ENCODE results near the gene UBE2V1. TPM values are rescaled to one million over a fixed set of nuclear protein-coding genes. Genes with fewer than 3 reads are reported as not detected.
A peak's percentile ranks its signal among the peaks of the same experiment; 100 is the strongest.

Gene UBE2V1
- total RNA-seq, 1 donor from 2014 or later: 138 TPM

DNA sequence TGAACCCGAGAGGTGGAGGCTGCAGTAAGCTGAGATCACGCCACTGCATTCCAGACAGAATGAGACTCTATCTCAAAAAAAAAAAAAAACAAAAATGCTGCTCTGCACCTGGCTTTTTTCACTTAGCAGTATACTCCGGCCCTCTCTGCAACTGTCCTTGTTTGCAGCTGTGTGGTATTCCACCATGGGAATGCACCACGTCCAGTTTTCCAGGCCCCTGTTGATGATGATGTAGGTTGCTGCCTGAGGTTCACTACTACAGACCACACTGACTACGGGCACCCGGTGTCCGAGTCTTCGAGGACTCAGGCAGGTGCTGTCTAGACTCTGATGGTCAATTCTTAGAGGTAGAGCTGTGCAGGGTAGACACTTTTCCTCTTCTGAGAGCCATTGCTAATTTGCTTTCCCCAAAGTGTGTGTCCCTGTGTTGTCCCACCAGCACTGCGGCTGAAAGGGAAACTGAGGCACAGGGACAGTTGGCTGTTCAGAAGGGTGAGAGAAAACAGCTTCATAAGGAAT lies 56.5 kb downstream of the UBE2V1 start:
- Mint-ChIP-seq H3K27ac (peak overlapping the region; percentile 32), H3K4me1 (peaks cover 20% of the 10 kb centered on the region)

DNA sequence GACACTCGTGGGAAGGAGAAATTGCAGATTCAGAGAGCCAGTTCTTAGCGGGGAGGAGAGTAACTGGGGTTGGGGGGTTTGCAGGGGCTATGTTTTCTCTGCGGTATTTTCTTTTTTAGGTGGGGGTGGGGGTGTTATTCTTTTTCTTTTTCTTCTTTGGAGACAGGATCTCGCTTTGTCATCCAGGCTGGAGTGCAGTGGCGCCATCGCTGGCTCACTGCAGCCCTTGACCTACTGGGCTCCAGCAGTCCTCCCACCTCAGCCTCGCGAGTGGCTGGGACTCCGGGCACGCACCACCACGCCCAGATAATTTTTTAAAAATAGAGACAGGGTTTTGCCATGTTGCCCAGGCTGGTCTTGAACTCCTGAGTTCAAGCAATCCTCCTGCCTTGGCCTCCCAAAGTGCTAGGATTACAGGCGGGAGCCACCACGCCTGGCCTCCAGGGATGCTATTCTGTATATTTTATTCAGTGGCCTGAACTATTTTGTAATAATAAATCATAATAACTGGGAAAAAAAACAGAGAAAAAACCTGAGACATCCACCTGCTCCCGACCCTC lies 57.3 kb downstream of the UBE2V1 start:
- H3K27ac Mint-ChIP-seq: peak overlapping the region; percentile 83
- no peak for DNase-seq (ENCODE audit: low spot score in 2 of 2, unreplicated experiment in 2 of 2)
- H3K4me1 Mint-ChIP-seq: peaks cover 20% of the 10 kb centered on the region
- H3K9me3 Mint-ChIP-seq: no peaks in the 10 kb centered on the region
- H3K36me3 Mint-ChIP-seq: no peaks in the 10 kb centered on the region
- H3K27me3 Mint-ChIP-seq (ENCODE audit: low read depth): no peaks in the 10 kb centered on the region
- no peak overlapping the region for H3K4me3 Mint-ChIP-seq
- TF ChIP-seq CTCF (IDR thresholded peaks at IDR 0.05; ENCODE audit: unreplicated experiment): no peak

More for the DNA sequence above, 56.5 kb downstream of the UBE2V1 start:
- H3K9me3 Mint-ChIP-seq: no peaks in the 10 kb centered on the region
- no peak overlapping the region for H3K4me3 Mint-ChIP-seq
- no peak for DNase-seq (ENCODE audit: low spot score in 2 of 2, unreplicated experiment in 2 of 2)
- TF ChIP-seq CTCF (IDR thresholded peaks at IDR 0.05; ENCODE audit: unreplicated experiment): no peak
- H3K36me3 Mint-ChIP-seq: no peaks in the 10 kb centered on the region
- H3K27me3 Mint-ChIP-seq (ENCODE audit: low read depth): no peaks in the 10 kb centered on the region

- peak; percentile 33 to 55 for DNase-seq (ENCODE audit: low spot score in 2 of 2, unreplicated experiment in 2 of 2)
- Mint-ChIP-seq H3K4me1 (peaks cover 20% of the 10 kb centered on the region), H3K9me3 (no peaks in the 10 kb centered on the region), H3K27ac (peak overlapping the region; percentile 83), H3K36me3 (no peaks in the 10 kb centered on the region), H3K4me3 (no peak overlapping the region), H3K27me3 (ENCODE audit: low read depth) (no peaks in the 10 kb centered on the region)
- no peak for TF ChIP-seq CTCF (IDR thresholded peaks at IDR 0.05; ENCODE audit: unreplicated experiment)
Observed at GRCh38 chr20:50054626-50055511, 58.1 kb downstream of the UBE2V1 start.

GRCh38 chr20:50054231-50054547 lies 58.8 kb downstream of the UBE2V1 start:
- DNase-seq (ENCODE audit: low spot score in 2 of 2, unreplicated experiment in 2 of 2): no peak

More at GRCh38 chr20:50054231-50054547, 58.8 kb downstream of the UBE2V1 start:
- Mint-ChIP-seq H3K4me1 (peaks cover 20% of the 10 kb centered on the region), H3K36me3 (no peaks in the 10 kb centered on the region), H3K27ac (peak overlapping the region; percentile 80), H3K4me3 (no peak overlapping the region), H3K27me3 (ENCODE audit: low read depth) (no peaks in the 10 kb centered on the region), H3K9me3 (no peaks in the 10 kb centered on the region)
- TF ChIP-seq CTCF (IDR thresholded peaks at IDR 0.05; ENCODE audit: unreplicated experiment): no peak
